Astrocyte of the spinal cord (primary cell): ENCODE measurements around the gene COQ7.
A peak's percentile ranks its signal among the peaks of the same experiment; 100 is the strongest.

ENCODE experiments used
- DNase-seq: peaks from one replicate; pipeline ENCODE4 v3.0.0; 2011; ENCODE audit warnings: low read depth, low spot score
- H3K4me3 ChIP-seq: 2 replicates; pipeline ENCODE4 v1.5.1; 2011; ENCODE audit warnings: low read depth, mild to moderate bottlenecking, low read length, moderate library complexity
- CTCF ChIP-seq: IDR thresholded peaks from 2 replicates; pipeline ENCODE4 v1.5.1; 2012; ENCODE audit warnings: low read depth, mild to moderate bottlenecking, low read length, inconsistent platforms
- in situ Hi-C: cut with HindIII; loops from 2 replicates; pipeline ENCODE4 v1.10.0; 2017; ENCODE audit warnings: low sequenced_read_pairs

COQ7 gene

DNA sequence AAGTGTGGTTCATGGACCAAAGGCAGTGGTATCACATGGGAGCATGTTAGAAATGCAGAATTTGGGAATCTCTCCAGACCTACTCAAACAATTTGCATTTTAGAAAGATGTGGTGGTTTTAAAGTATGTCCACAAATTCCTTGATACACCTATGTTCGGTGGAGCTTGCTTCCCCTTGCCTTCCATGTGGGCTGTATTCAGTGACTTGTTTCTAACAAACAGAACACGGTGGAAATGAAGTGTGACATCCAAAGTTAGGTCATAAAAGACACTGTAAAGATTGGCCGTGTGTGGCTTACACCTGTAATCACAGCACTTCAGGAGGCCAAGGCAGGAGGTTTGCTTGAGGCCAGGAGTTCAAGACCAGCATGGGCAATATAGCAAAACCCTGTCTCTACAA is 16.7 kb downstream of the COQ7 start:
- no peak overlapping the region for H3K4me3 ChIP-seq
- no peak for DNase-seq
- in situ Hi-C loops = no loop called here
- no peak for TF ChIP-seq CTCF

DNA sequence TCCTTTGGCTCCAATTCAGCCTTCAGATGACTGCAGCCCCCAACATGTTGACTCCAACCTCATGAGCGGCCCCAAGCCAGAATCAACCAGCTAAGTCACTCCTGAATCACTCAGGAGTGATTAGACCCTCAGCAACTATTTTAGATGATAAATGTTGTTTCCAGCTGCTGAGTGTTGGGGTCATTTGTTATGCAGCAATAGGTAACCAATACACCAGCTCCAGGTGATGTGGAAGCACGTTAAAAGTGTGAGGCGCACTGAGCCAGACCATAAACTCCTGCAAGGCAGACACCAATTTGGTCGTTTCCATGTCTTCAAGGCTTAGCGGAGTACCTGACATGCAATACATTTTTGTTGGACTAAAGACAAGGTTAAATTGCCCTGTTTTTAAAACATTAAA is 17.5 kb downstream of the COQ7 start:
- in situ Hi-C loops = no loop called here
- no peak for TF ChIP-seq CTCF
- H3K4me3 ChIP-seq = no peak overlapping the region
- no peak for DNase-seq

- no peak for DNase-seq
- in situ Hi-C loops = no loop called here
- no peak for TF ChIP-seq CTCF
- no peak overlapping the region for H3K4me3 ChIP-seq
Measured at GRCh38 chr16:19085679-19086200, 18.3 kb downstream of the COQ7 start.

DNA sequence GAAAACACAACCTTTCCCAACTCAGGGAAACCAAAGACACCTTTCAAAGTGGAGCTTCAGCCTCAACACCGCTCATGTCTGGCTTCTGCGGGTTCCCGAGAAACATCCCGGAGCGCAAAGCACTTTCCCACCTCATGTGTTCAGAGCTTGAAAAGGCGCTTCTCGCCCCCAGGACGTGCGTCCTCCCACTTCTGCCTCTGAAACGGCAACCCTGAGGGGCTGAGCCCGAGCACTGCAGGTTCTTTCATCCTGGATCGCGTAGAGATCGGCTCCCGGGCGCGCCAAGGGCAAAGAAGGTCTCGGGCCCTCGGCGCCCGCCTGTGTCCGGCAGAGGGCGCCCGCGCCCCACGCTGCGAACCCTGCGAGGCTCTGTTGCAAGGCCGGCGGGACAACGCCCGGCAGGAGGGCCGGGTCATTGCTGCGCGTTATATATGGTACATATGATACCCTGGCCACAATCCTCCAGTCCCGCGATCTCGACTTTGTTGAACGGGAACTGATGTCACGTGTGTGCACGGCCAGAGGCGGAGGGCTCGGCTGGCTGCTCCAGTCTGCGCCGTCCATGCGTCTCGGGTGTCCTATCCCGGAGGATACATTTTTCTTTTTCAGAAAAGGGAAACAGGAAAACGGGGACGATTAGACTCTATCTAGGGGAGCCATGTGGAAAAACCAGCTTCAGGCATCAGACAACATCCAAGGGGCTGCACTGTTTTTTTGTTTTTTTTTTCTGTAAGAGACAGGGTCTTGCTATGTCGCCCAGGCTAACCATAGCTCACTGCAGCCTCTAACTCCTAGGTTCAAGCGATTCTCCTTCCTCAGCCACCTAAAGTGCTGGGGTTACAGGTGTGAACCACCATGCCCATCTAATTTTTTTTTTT is 19.1 kb downstream of the COQ7 start:
- peak; percentile 88 for DNase-seq
- H3K4me3 ChIP-seq = peak overlapping the region; percentile 37
- TF ChIP-seq CTCF = peak; percentile 90
- in situ Hi-C loops = no loop called here

DNA sequence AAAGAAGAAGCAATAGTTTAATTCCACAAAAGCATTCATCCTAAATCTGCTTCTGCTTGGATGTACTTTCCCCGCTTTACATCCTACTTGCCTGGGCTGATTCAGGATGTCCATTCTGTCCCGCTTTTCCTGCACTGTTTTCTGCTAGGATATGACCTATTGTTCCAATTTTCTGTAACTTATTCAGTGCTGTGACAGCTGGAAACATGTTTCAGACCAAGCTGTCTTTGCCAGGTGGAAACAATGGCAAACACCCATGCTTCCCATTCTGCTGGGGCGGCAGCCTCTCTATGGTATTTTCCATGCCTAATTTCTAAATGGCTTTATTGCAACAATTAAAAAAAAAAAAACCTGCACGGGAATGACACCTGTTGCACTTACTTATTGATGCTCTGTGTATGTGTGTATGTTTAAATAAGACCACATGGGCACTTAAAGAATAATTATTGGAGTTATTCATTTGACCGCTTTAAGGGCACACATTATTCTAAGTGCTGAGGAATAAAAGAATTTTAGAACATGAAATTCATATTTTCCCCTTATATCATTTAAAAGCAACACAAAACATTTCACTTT is 21.0 kb downstream of the COQ7 start:
- in situ Hi-C loops = no loop called here
- no peak for TF ChIP-seq CTCF
- no peak for DNase-seq
- no peak overlapping the region for H3K4me3 ChIP-seq

- no peak for TF ChIP-seq CTCF
- no peak for DNase-seq
- in situ Hi-C loops = no loop called here
- H3K4me3 ChIP-seq = no peak overlapping the region
Measured at GRCh38 chr16:19089410-19089955, 22.1 kb downstream of the COQ7 start.
